Astrocyte of the cerebellum (primary cell): ENCODE results near the gene EXD3.

Experiments
- DNase-seq: peaks from one replicate; pipeline ENCODE4 v3.0.0-alpha.2; 2011; ENCODE audit warnings: low read depth
- H3K4me3 ChIP-seq: 2 replicates; pipeline ENCODE4 v1.5.1; 2011; ENCODE audit warnings: mild to moderate bottlenecking, low read depth, low read length, moderate library complexity
- CTCF ChIP-seq: IDR thresholded peaks from 2 replicates; pipeline ENCODE4 v1.5.1; 2012; ENCODE audit warnings: low read length, low read depth, moderate library complexity, mild to moderate bottlenecking; ENCODE audit errors: missing control alignments
- in situ Hi-C: cut with HindIII; loops from 2 replicates; pipeline ENCODE4 v1.10.0; 2017; ENCODE audit warnings: low sequenced_read_pairs

EXD3 gene

GRCh38 chr9:137449931-137450538, 27.1 kb upstream of the EXD3 start:
- no peak for TF ChIP-seq CTCF
- DNase-seq: no peak
- in situ Hi-C loops: no loop called here
- no peak overlapping the region for H3K4me3 ChIP-seq

- no peak for DNase-seq
- in situ Hi-C loops: no loop called here
- H3K4me3 ChIP-seq: no peak overlapping the region
- no peak for TF ChIP-seq CTCF
Measured at GRCh38 chr9:137449081-137449844, 26.3 kb upstream of the EXD3 start.

GRCh38 chr9:137448602-137448962, 25.6 kb upstream of the EXD3 start:
- no peak overlapping the region for H3K4me3 ChIP-seq
- in situ Hi-C loops: no loop called here
- TF ChIP-seq CTCF: no peak
- no peak for DNase-seq

DNA sequence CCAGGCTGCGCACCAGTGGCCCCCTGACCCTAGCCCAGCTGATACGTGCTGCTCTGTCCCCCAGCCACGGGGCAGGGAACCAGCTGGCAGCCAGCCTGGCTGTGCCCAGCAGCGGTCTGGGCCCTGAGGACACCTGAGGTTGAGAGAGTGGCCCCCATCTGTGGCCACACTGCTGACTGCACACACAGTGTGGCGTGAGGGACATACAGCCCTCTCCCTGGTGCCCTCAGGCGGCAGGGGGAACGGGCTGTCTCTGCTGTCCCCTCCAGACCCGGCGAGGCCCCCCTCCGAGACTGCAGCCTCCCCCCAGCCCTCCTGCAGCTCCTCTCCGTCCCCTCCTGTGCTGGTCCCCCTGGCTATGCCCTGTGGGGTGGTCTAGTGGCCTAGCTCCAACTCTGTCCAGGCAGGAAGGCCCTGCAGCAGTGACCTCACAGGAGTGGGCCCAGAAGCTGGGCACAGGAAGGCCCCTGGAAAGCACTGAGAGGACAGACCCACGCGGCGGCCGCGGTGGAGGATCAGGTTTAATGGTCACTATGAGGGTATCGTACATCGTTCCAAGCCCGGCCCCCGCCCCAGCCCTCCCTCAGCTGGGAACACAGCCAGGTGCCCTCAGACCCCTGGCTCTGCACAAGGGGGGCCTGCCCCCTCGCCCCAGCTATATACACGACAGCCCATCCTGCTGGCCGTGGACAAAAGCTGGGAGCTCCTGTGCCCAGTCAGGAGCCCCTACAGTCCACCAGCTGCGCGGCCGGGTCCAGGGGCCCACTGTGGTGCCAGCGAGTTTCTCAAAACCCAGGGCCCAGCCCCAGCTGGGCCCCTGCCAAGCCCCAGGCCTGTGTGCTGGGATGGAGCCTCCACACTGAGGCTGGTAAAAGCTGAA, 25.0 kb upstream of the EXD3 start:
- no peak for TF ChIP-seq CTCF
- no peak overlapping the region for H3K4me3 ChIP-seq
- in situ Hi-C loops: no loop called here
- DNase-seq: no peak

GRCh38 chr9:137446851-137447471, 24.0 kb upstream of the EXD3 start:
- in situ Hi-C loops: no loop called here
- TF ChIP-seq CTCF: no peak
- DNase-seq: no peak
- H3K4me3 ChIP-seq: no peak overlapping the region

DNA sequence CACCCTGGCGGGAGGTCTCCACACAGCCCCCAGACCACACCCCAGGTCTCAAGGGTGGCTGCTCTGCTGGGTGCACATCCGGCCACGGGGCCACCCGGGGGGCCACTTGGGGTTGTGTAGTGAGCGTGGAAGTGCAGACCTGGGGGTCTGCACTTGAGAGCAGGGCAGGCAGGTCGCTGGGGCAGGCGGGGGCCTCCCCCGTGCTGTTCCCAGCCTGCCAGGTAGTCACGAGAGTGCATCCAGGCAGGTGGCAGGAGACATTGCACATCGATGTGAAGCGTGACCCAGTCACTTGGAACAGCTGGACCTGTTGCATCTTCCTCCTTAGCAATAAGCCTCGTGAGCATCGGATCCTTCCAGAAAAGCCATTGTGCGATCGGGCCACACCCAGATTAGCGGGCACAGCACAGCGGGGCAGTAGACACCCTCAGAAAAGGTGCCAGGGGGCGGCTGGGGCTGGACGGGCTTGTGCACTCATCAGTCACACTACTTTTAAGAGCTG, 23.0 kb upstream of the EXD3 start:
- no peak overlapping the region for H3K4me3 ChIP-seq
- TF ChIP-seq CTCF: no peak
- in situ Hi-C loops: no loop called here
- no peak for DNase-seq
